ENCODE data around the gene TDP2.

- no peak for TF ChIP-seq CTCF (IDR thresholded peaks at IDR 0.05; ENCODE audit: poor library complexity, severe bottlenecking)
- no peak for TF ChIP-seq RAD21 (conservative IDR thresholded peaks at IDR 0.05)
- no peak for TF ChIP-seq TAF1 (IDR thresholded peaks at IDR 0.05; ENCODE audit: low read depth)
- TF ChIP-seq MXI1 (conservative IDR thresholded peaks at IDR 0.05; ENCODE audit: poor library complexity, severe bottlenecking) = no peak
- TF ChIP-seq POLR2AphosphoS5 (IDR thresholded peaks at IDR 0.05) = no peak
- TF ChIP-seq EZH2 (IDR thresholded peaks at IDR 0.05; ENCODE audit: borderline replicate concordance, insufficient read depth, low read length, poor library complexity, severe bottlenecking) = no peak
- TF ChIP-seq EP300 (conservative IDR thresholded peaks at IDR 0.05; ENCODE audit: poor library complexity, severe bottlenecking) = no peak
- TF ChIP-seq REST (IDR thresholded peaks at IDR 0.05; ENCODE audit: borderline replicate concordance) = no peak
Measured at GRCh38 chr6:24630856-24631505, 35.7 kb downstream of the TDP2 start.

Measured in neural cell (in vitro differentiated cells).